HepG2 (cell line): ENCODE data around the gene ST8SIA4. TPM values are rescaled to one million over a fixed set of nuclear protein-coding genes. Genes with fewer than 3 reads are reported as not detected.

ENCODE experiments used
- ATAC-seq: fragments of 200-7000 bp; cut with Tn5 transposase; 3 replicates; pipeline ENCODE4 v1.9.1; 2020; ENCODE audit warnings: mild to moderate bottlenecking, moderate library complexity
- BruUV-seq: library from RNA; stranded (reverse); fragments of 400-500 nt; replicated peaks from 2 replicates; lab custom pipeline; 2021; lab: Mats Ljungman, UMichigan
- CTCF ChIA-PET: fragments of 300-600 bp; formaldehyde crosslinking; extraction: SDS; loops from one replicate; lab custom pipeline; 2021; ENCODE audit warnings: low total read pairs, inconsistent platforms, low intra/inter-chr PET ratio; lab: Yijun Ruan, JAX
- POLR2A ChIA-PET: fragments of 350-600 bp; sonication (Branson Sonifier 250); formaldehyde crosslinking; loops from one replicate; lab custom pipeline; 2020; ENCODE audit warnings: antibody characterized with exemption, inconsistent platforms; lab: Yijun Ruan, JAX
- DNase-seq: peaks from one replicate; pipeline ENCODE4 v3.0.0-alpha.2; 2015; ENCODE audit warnings: low spot score
- FAIRE-seq: peaks from 3 replicates; lab custom pipeline; 2011; peaks lifted over from hg19 to GRCh38; lab: Jason Lieb, UNC
- H2AFZ ChIP-seq: one replicate; pipeline ENCODE4 v1.6.1; 2011; ENCODE audit warnings: low read length, inconsistent platforms
- H3K27ac ChIP-seq: fragments of 300-600 bp; 3 replicates; pipeline ENCODE4 v1.8.0; 2011; ENCODE audit warnings: mixed run types, mild to moderate bottlenecking, mixed read lengths, low read length, inconsistent platforms; ENCODE audit not compliant: insufficient read depth; ENCODE audit errors: extremely low read length
- H3K27me3 ChIP-seq, 2 experiments: fragments of 200-600 bp in 1 of 2; 2 replicates in 1 of 2; 3 replicates in 1 of 2; pipeline versions ENCODE4 v1.6.0 to v1.8.0; 2011; ENCODE audit warnings: low read length in 2 of 2, mild to moderate bottlenecking in 2 of 2, moderate library complexity in 2 of 2, inconsistent platforms in 1 of 2; ENCODE audit not compliant: insufficient read depth in 2 of 2, control insufficient read depth in 1 of 2
- H3K36me3 ChIP-seq, 2 experiments: fragments of 200-600 bp in 1 of 2; replicated peaks in 1 of 2; 2 replicates in 1 of 2; 3 replicates in 1 of 2; pipeline versions ENCODE4 v1.5.1 to v1.8.0; 2011; ENCODE audit warnings: low read length in 2 of 2, inconsistent platforms in 1 of 2; ENCODE audit not compliant: insufficient read depth in 2 of 2, control insufficient read depth in 1 of 2
- H3K4me1 ChIP-seq: 2 replicates; pipeline ENCODE4 v1.5.1; 2012; ENCODE audit warnings: low read length, inconsistent platforms; ENCODE audit not compliant: insufficient read depth
- H3K4me2 ChIP-seq: 2 replicates; pipeline ENCODE4 v1.6.0; 2011; ENCODE audit warnings: low read depth, low read length, inconsistent platforms
- H3K4me3 ChIP-seq, 3 experiments: fragments of 200-600 bp in 1 of 3; sonication (generic), shearing (Covaris generic) in 1 of 3; replicated peaks in 1 of 3; 2 replicates each; pipeline ENCODE4 v1.5.1; 2011 to 2016; ENCODE audit warnings: low read length in 3 of 3, inconsistent platforms in 2 of 3, low read depth in 2 of 3, mild to moderate bottlenecking in 2 of 3, control low read depth in 1 of 3, mixed read lengths in 1 of 3; ENCODE audit not compliant: insufficient read depth in 1 of 3
- H3K79me2 ChIP-seq: one replicate; pipeline ENCODE4 v1.6.1; 2011; ENCODE audit warnings: low read length, inconsistent platforms; ENCODE audit not compliant: insufficient read depth
- H3K9ac ChIP-seq: 2 replicates; pipeline ENCODE4 v1.6.0; 2011; ENCODE audit warnings: mild to moderate bottlenecking, low read depth, low read length, inconsistent platforms; ENCODE audit not compliant: insufficient read depth
- H3K9me3 ChIP-seq: 2 replicates; pipeline ENCODE4 v1.5.1; 2012; ENCODE audit warnings: mild to moderate bottlenecking, low read length
- H4K20me1 ChIP-seq: 2 replicates; pipeline ENCODE4 v1.6.0; 2011; ENCODE audit warnings: inconsistent platforms, mild to moderate bottlenecking, low read length, moderate library complexity; ENCODE audit not compliant: insufficient read depth
- GPBP1L1 ChIP-seq: sonication (generic); formaldehyde crosslinking; IDR thresholded peaks from 2 replicates; pipeline ENCODE4 v1.5.0; 2020; ENCODE audit warnings: mild to moderate bottlenecking, missing genetic modification reagents
- HNF4A ChIP-seq: sonication (generic); formaldehyde crosslinking; IDR thresholded peaks from 2 replicates; pipeline ENCODE4 v1.4.0; 2020; ENCODE audit warnings: missing genetic modification reagents
- MEIS1 ChIP-seq: sonication (generic); formaldehyde crosslinking; IDR thresholded peaks from 2 replicates; pipeline ENCODE4 v1.9.0; 2021; ENCODE audit warnings: mild to moderate bottlenecking, missing genetic modification reagents, moderate library complexity, borderline replicate concordance
- MTERF4 ChIP-seq: sonication (generic); formaldehyde crosslinking; IDR thresholded peaks from 2 replicates; pipeline ENCODE4 v1.8.0; 2023; ENCODE audit warnings: mild to moderate bottlenecking, missing genetic modification reagents
- NRL ChIP-seq: sonication (generic); formaldehyde crosslinking; IDR thresholded peaks from 2 replicates; pipeline ENCODE4 v1.5.0; 2020; ENCODE audit warnings: missing genetic modification reagents, mild to moderate bottlenecking, moderate library complexity, borderline replicate concordance
- PCBP1 ChIP-seq: fragments of 200-400 bp; formaldehyde crosslinking; IDR thresholded peaks from 2 replicates; pipeline ENCODE4 v1.6.1; 2017; ENCODE audit warnings: mild to moderate bottlenecking, low read depth, low read length, borderline replicate concordance
- RARG ChIP-seq: sonication (generic); formaldehyde crosslinking; IDR thresholded peaks from 2 replicates; pipeline ENCODE4 v1.4.0; 2020; ENCODE audit warnings: low read depth, mild to moderate bottlenecking, missing genetic modification reagents
- SAFB2 ChIP-seq: sonication (generic); formaldehyde crosslinking; IDR thresholded peaks from 2 replicates; pipeline ENCODE4 v1.5.1; 2020; ENCODE audit warnings: missing genetic modification reagents, low read depth, mild to moderate bottlenecking, borderline replicate concordance
- SUZ12 ChIP-seq: fragments of 150-350 bp; IDR thresholded peaks from 2 replicates; pipeline ENCODE4 v1.6.1; 2014; ENCODE audit warnings: low read depth, low read length
- ZBTB33 ChIP-seq: sonication (generic); formaldehyde crosslinking; IDR thresholded peaks from 2 replicates; pipeline ENCODE4 v1.4.0; 2020; ENCODE audit warnings: missing genetic modification reagents
- ZFP90 ChIP-seq: sonication (generic); formaldehyde crosslinking; IDR thresholded peaks from 2 replicates; pipeline ENCODE4 v1.8.0; 2022; ENCODE audit warnings: missing genetic modification reagents, mild to moderate bottlenecking, inconsistent platforms, borderline replicate concordance
- ZNF101 ChIP-seq: sonication (generic); formaldehyde crosslinking; IDR thresholded peaks from 2 replicates; pipeline ENCODE4 v1.4.0; 2020; ENCODE audit warnings: mild to moderate bottlenecking, low read depth, missing genetic modification reagents, borderline replicate concordance
- ZNF121 ChIP-seq: sonication (generic); formaldehyde crosslinking; IDR thresholded peaks from 2 replicates; pipeline ENCODE4 v1.5.0; 2020; ENCODE audit warnings: mild to moderate bottlenecking, missing genetic modification reagents
- ZNF362 ChIP-seq: sonication (generic); formaldehyde crosslinking; IDR thresholded peaks from 2 replicates; pipeline ENCODE4 v1.4.0; 2020; ENCODE audit warnings: missing genetic modification reagents, mild to moderate bottlenecking, borderline replicate concordance
- ZNF557 ChIP-seq: sonication (generic); formaldehyde crosslinking; IDR thresholded peaks from 2 replicates; pipeline ENCODE4 v1.4.0; 2020; ENCODE audit warnings: missing genetic modification reagents
- ZNF570 ChIP-seq: sonication (generic); formaldehyde crosslinking; IDR thresholded peaks from 2 replicates; pipeline ENCODE4 v1.4.0; 2020; ENCODE audit warnings: mild to moderate bottlenecking, missing genetic modification reagents, borderline replicate concordance
- ZNF781 ChIP-seq: sonication (generic); formaldehyde crosslinking; IDR thresholded peaks from 2 replicates; pipeline ENCODE4 v1.5.1; 2020; ENCODE audit warnings: borderline replicate concordance, mild to moderate bottlenecking, missing genetic modification reagents; ENCODE audit errors: not compliant biosample characterization
- WGBS: methylation state at CpG from one replicate; pipeline ENCODE4 v1.1.6; 2017; ENCODE audit warnings: low lambda C conversion rate; 5-methylcytosine and 5-hydroxymethylcytosine counted together
- in situ Hi-C: cut with HindIII; loops from 2 replicates; pipeline ENCODE4 v1.10.0; 2017; ENCODE audit warnings: low pct_unique_long_range_greater_than_20kb; ENCODE audit not compliant: extremely low pct_ligation_motif_present
- intact Hi-C: fragments of 100-400 bp; cut with micrococcal nuclease; formaldehyde crosslinking; loops from one replicate; pipeline ENCODE4 v1.10.0; 2022; ENCODE audit not compliant: unreplicated experiment
- polyA plus RNA-seq, 8 experiments: library from polyadenylated mRNA; depleted of rRNA in 3 of 8; stranded (reverse) in 7 of 8; unstranded in 1 of 8; fragments of >200 nt; fragmentation: Illumina TruSeq in 4 of 8; extraction: Trizol in 4 of 8; gene quantifications; 2 replicates each; pipeline versions ENCODE4 v1.2.1 to v1.2.3, GENCODE V29; 2011 to 2016; ENCODE audit warnings: low read depth in 4 of 8, missing spikeins in 1 of 8, mixed read lengths in 1 of 8; ENCODE audit not compliant: insufficient read depth in 1 of 8
- total RNA-seq, 5 experiments: library from RNA; depleted of rRNA; stranded (reverse); fragments of >200 nt; fragmentation: Illumina TruSeq; extraction: Trizol; gene quantifications; 2 replicates each; pipeline ENCODE4 v1.2.3, GENCODE V29; 2016; ENCODE audit warnings: low read depth in 1 of 5

Gene ST8SIA4
- total and polyA plus RNA-seq, 2 of the 13 experiments (the other 11 are each of a cell fraction or from before 2014, with no cell fraction given), result not detected

- 0% methylated on average over 2 of the region's 2 CpGs for WGBS
- BruUV-seq, result no TSS peak
- no peak for TF ChIP-seq ZNF101 (CRISPR knock-in tag)
- no peak for TF ChIP-seq NRL (CRISPR knock-in tag)
- TF ChIP-seq ZNF121 (CRISPR knock-in tag), result no peak
- no peak for TF ChIP-seq SAFB2
- no peak for TF ChIP-seq MTERF4 (CRISPR knock-in tag)
- no peak for TF ChIP-seq PCBP1
- no peak for TF ChIP-seq ZNF781 (CRISPR knock-in tag)
- TF ChIP-seq SUZ12, result no peak
- no peak for TF ChIP-seq ZNF557 (CRISPR knock-in tag)
- TF ChIP-seq ZNF570 (CRISPR knock-in tag), result no peak
- TF ChIP-seq HNF4A (CRISPR knock-in tag), result no peak
- no peak for TF ChIP-seq ZFP90
- no peak for TF ChIP-seq ZBTB33
- no peak for TF ChIP-seq RARG
- TF ChIP-seq MEIS1, result no peak
- no peak for TF ChIP-seq ZNF362 (CRISPR knock-in tag)
- no peak for TF ChIP-seq GPBP1L1 (CRISPR knock-in tag)
These were observed 103.9 kb downstream of the ST8SIA4 start for GRCh38 chr5:100799166-100799565.

More at GRCh38 chr5:100799166-100799565, 103.9 kb downstream of the ST8SIA4 start:
- Histone ChIP-seq H3K27me3 (no peaks in the 10 kb centered on the region), H4K20me1 (no peaks in the 10 kb centered on the region), H3K9me3 (no peaks in the 10 kb centered on the region), H3K79me2 (no peaks in the 10 kb centered on the region), H3K36me3 (no peaks in the 10 kb centered on the region), H2AFZ (no peak overlapping the region), H3K27ac (no peak overlapping the region), H3K4me2 (no peak overlapping the region), H3K9ac (no peak overlapping the region), H3K4me3 (no peak overlapping the region), H3K4me1 (no peaks in the 10 kb centered on the region)
- no peak for DNase-seq
- ChIA-PET POLR2A (no interaction called here), CTCF (no interaction called here)
- FAIRE-seq, result no peak
- in situ Hi-C loops, result no loop called here
- ATAC-seq, result no peak
- intact Hi-C loops, result no loop called here
